ENCODE results near the gene PRRT4. TPM values are rescaled to one million over a fixed set of nuclear protein-coding genes. Genes with fewer than 3 reads are reported as not detected.

PRRT4 gene
- total RNA-seq, 1 donor from 2014 or later, result under 0.01 TPM

- peak; percentile 85 for DNase-seq (ENCODE audit: low read depth)
- FAIRE-seq, result peak; percentile 75
- H3K4me3 ChIP-seq (ENCODE audit: low read depth, low read length), result no peak overlapping the region
- no peaks in the 10 kb centered on the region for H3K36me3 ChIP-seq (ENCODE audit: control insufficient read depth, insufficient read depth, low read length)
- no peaks in the 10 kb centered on the region for H3K27me3 ChIP-seq (ENCODE audit: control insufficient read depth, insufficient read depth, low read length)
- TF ChIP-seq CTCF (IDR thresholded peaks at IDR 0.05; ENCODE audit: insufficient read depth, low read length, severe bottlenecking), result peak; percentile 79
These were observed 19.8 kb upstream of the PRRT4 start for GRCh38 chr7:128381161-128381821.

DNA sequence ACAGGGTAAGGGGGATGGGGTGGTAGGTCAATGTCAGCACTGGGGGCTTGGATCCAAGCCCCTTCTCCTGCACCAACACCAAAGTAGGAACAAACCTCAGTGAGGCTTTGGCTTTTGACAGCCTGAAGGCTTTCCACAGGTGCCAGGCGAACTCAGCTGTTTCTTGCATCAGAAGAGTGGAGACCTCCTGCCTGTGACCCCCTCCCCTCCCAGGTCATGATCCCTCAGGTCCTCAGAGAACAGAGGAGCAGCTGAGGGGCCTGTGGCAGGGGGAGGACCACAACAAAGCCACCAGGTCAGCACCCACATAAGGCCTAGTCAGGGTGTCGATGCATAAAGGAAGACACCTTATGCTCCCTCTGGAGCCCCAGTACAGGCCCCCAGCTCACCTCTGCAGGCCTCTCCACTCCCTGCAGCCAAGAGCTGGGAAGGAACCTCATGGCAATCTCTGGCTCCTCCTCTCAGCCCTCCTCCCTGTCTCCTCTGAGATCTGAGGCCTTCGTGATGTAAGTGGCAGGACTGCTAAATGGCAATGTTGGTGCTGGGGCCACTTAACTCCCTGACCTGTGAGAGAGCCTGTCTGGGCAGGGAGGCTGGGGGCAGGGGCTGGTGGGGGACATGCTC is 19.1 kb upstream of the PRRT4 start:
- no peak for DNase-seq (ENCODE audit: low read depth)
- Histone ChIP-seq H3K4me3 (ENCODE audit: low read depth, low read length) (no peak overlapping the region), H3K27me3 (ENCODE audit: control insufficient read depth, insufficient read depth, low read length) (no peaks in the 10 kb centered on the region), H3K36me3 (ENCODE audit: control insufficient read depth, insufficient read depth, low read length) (no peaks in the 10 kb centered on the region)
- TF ChIP-seq CTCF (IDR thresholded peaks at IDR 0.05; ENCODE audit: insufficient read depth, low read length, severe bottlenecking), result no peak
- no peak for FAIRE-seq

GRCh38 chr7:128379900-128380479 is 18.5 kb upstream of the PRRT4 start:
- Histone ChIP-seq H3K27me3 (ENCODE audit: control insufficient read depth, insufficient read depth, low read length) (no peaks in the 10 kb centered on the region), H3K36me3 (ENCODE audit: control insufficient read depth, insufficient read depth, low read length) (no peaks in the 10 kb centered on the region), H3K4me3 (ENCODE audit: low read depth, low read length) (no peak overlapping the region)
- no peak for FAIRE-seq
- no peak for TF ChIP-seq CTCF (IDR thresholded peaks at IDR 0.05; ENCODE audit: insufficient read depth, low read length, severe bottlenecking)
- no peak for DNase-seq (ENCODE audit: low read depth)

DNA sequence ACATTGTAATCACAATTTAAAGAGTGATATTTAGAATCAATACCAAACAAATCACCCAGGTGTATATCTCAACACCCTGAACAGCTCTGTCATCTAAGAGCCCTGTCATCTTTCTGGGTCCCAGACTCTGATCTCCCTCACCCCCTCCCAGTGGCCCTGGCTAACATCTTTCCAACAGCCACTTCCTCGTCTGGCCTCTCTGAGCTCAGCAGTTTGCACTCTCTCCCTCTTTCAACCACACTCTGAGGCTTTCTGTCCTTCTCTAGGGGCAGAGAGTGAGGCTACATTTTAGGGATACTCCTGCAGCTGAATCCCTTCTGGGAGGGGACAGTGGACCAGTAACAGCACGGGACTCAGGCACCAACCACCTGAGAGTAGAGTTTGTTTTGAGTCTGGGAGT is 17.1 kb upstream of the PRRT4 start:
- Histone ChIP-seq H3K36me3 (ENCODE audit: control insufficient read depth, insufficient read depth, low read length) (no peaks in the 10 kb centered on the region), H3K27me3 (ENCODE audit: control insufficient read depth, insufficient read depth, low read length) (no peaks in the 10 kb centered on the region), H3K4me3 (ENCODE audit: low read depth, low read length) (no peak overlapping the region)
- TF ChIP-seq CTCF (IDR thresholded peaks at IDR 0.05; ENCODE audit: insufficient read depth, low read length, severe bottlenecking), result no peak
- DNase-seq (ENCODE audit: low read depth) (no peak), FAIRE-seq (no peak)

DNA sequence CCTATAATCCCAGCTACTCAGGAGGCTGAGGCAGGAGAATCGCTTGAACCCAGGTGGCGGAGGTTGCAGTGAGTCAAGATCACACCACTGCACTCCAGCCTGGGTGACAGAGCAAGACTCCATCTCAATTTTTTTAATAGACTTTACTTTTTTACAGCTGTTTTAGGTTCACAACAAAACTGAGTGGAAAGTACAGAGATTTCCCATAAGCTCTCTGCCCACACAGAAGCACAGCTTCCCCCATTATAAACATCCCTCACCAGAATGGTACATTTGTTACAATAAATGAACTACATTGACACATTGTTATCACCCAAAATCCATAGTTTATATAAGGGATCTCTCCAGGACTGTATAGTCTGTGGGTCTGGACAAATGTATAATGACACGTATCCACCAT is 14.6 kb upstream of the PRRT4 start:
- H3K36me3 ChIP-seq (ENCODE audit: control insufficient read depth, insufficient read depth, low read length), result no peaks in the 10 kb centered on the region
- H3K4me3 ChIP-seq (ENCODE audit: low read depth, low read length), result no peak overlapping the region
- DNase-seq (ENCODE audit: low read depth), result no peak
- no peaks in the 10 kb centered on the region for H3K27me3 ChIP-seq (ENCODE audit: control insufficient read depth, insufficient read depth, low read length)
- no peak for TF ChIP-seq CTCF (IDR thresholded peaks at IDR 0.05; ENCODE audit: insufficient read depth, low read length, severe bottlenecking)
- no peak for FAIRE-seq

Data from bronchial epithelial cell (primary cell).